ENCODE results near the gene CYS1. TPM values are rescaled to one million over a fixed set of nuclear protein-coding genes. Genes with fewer than 3 reads are reported as not detected.

The CYS1 gene
- total and polyA plus RNA-seq, 11 donors, result 0.42 to 9.1 (median 2.5) TPM

DNA sequence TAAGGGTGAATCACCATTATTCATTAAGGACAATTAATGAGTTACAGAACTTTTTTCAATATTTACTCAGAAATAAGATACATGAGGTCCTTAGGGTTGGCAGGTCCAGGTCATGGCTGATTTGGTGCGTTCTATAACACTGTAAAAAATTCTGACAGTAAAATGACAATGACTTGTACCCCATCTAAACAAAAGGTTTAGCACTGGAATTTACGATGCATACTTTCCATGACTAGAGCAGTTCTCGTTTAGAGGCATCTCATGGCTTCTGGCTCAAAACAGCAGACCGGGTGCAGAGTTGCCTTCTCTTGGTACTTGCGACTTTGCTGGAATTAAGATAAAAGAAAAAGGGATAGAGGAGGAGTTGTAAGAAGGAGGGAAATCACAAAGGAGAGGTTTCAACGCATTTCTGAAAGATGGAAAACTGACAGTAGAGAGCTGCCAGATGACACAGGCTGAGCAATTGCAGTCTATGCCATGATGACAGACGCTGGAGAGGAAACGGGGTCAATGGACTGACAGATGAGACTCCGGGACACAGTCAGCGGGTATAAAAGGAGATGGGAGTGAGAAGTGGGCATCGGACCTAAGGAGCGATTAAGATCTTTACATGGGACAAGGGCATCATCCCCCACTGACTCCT is 4.1 kb upstream of the CYS1 start:
- no peak for TF ChIP-seq POLR2A (IDR thresholded peaks at IDR 0.05)
- WGBS, 4 donors, result 72 to 77% (median 75%) methylated on average over 12 of the region's 12 CpGs
- Histone ChIP-seq H3K4me3 (no peak overlapping the region), H3K9me3 (no peaks in the 10 kb centered on the region), H3K27me3 (peaks cover 0 to 54% (median 17%) of the 10 kb centered on the region in 9 donors), H3K4me1 (peaks cover 0 to 17% (median 6%) of the 10 kb centered on the region in 12 donors), H3K36me3 (no peaks in the 10 kb centered on the region), H3K27ac (no peak overlapping the region)
- no peak for DNase-seq
- intact Hi-C loops (cut with DNase I), result no loop called here
- ATAC-seq, result no peak

DNA sequence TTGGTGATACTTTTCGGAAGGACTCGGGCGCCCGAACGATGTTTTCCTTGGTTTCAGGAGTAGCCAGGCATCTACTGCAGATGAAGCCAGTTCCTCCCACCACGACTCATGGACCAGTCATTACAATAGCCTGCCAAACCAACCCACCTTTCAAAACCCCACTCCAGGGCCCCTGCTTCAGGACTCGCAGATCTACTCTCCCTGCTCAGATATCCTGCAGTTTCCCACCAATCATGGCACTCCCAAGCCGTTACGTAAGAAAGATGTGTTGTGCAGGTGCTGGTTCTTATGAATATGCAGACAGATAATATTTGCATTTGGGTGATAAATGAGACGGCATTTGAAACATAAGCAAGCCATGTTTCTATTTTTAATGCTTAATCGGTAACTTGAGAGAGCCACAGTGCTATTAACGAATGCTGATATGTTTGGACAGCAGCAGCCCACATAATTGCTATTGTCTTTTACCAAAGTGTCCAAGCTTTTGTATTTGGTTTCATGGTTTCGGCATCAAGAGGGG is 3.5 kb upstream of the CYS1 start:
- Histone ChIP-seq H3K4me1 (peaks cover 0 to 23% (median 10%) of the 10 kb centered on the region in 12 donors), H3K4me3 (no peak overlapping the region), H3K36me3 (no peaks in the 10 kb centered on the region), H3K27ac (peak overlapping the region in 1 of 12 donors; percentile 1), H3K27me3 (peaks cover 0 to 58% (median 14%) of the 10 kb centered on the region in 9 donors), H3K9me3 (no peaks in the 10 kb centered on the region)
- intact Hi-C loops (cut with DNase I), result no loop called here
- TF ChIP-seq CTCF (IDR thresholded peaks at IDR 0.05) (no peak), POLR2A (IDR thresholded peaks at IDR 0.05) (no peak)
- no peak for DNase-seq
- WGBS, 4 donors, result 64 to 69% (median 65%) methylated on average over 13 of the region's 13 CpGs
- ATAC-seq, result no peak

DNA sequence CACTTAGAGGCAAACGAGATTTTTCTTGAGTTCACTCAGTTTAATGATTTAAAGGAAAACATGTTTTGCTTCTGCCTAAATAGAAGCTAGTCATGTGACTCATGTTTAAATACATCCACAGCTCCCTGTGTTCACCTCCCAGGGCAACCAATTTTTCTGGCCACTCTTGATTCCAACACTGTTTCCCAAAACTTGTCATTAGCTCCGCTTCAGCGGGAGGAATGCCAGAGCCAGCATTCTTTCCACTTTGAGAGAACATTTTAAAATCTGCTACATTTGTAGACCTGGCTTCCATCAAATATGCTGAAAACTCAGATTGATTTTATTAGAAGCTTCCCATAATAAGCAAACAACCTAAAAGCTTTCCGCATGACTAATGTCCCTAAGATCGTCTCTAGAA is 2.8 kb upstream of the CYS1 start:
- Histone ChIP-seq H3K27ac (peak overlapping the region in 1 of 12 donors; percentile 1), H3K36me3 (no peaks in the 10 kb centered on the region), H3K9me3 (no peaks in the 10 kb centered on the region), H3K27me3 (peaks cover 0 to 65% (median 14%) of the 10 kb centered on the region in 9 donors), H3K4me3 (no peak overlapping the region), H3K4me1 (peaks cover 0 to 29% (median 14%) of the 10 kb centered on the region in 12 donors)
- ATAC-seq (no peak), DNase-seq (no peak)
- TF ChIP-seq CTCF (IDR thresholded peaks at IDR 0.05) (no peak), POLR2A (IDR thresholded peaks at IDR 0.05) (no peak)
- intact Hi-C loops (cut with DNase I), result no loop called here
- WGBS, 4 donors, result 67 to 75% (median 72%) methylated on average over 5 of the region's 5 CpGs

DNA sequence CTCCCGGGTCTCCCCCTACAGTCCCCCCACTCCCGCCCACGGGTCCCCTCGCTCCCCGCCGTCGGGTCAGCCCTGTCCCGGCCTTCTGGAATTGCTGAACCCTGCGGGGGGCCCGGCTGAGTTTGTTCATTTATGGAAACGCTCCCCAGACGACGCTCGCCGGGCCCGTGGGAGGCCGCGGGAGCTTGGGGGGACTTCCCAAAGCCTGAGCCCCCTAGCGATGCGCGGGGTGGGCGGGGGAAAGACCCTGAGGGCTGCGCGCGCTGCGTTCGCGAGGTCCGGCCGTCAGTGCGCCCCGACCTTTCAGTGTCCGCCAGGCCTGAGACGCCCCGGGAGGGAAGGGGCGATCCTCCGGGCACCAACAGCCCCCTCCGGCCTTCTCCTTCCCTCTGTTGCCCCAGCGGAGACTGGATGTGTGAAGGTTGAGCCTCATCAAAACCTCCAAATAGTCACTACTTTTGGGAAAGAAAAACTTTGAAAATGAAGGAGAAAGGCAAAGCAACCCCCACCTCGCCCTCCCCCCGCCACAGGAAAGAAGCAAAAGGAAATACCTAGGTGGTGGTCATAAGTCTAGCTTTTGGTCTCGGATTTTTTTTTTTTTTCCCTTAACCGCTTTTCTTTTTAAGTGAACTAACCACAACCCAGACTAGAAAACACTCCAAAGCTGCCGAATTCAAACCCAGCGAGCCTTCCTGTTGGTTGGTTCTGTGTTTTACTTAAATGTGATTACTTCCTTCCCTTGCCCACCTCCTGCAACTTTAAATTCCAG is 509 bp upstream of the CYS1 start:
- peak overlapping the region in 11 of 12 donors; percentile 24 to 75 (median 58) for H3K4me3 ChIP-seq
- 8 to 13% (median 10%) methylated on average over 33 to 45 of the region's 45 CpGs for WGBS, 4 donors
- TF ChIP-seq POLR2A (IDR thresholded peaks at IDR 0.05), result no peak
- no peak for TF ChIP-seq CTCF (IDR thresholded peaks at IDR 0.05)
- H3K36me3 ChIP-seq, result no peaks in the 10 kb centered on the region
- ATAC-seq (peak in 2 of 4 donors; percentile 11 to 14), DNase-seq (no peak)
- no peaks in the 10 kb centered on the region for H3K9me3 ChIP-seq
- peaks cover 0 to 83% (median 14%) of the 10 kb centered on the region in 9 donors for H3K27me3 ChIP-seq
- intact Hi-C loops (cut with DNase I), result no loop called here
- H3K27ac ChIP-seq, result peak overlapping the region in 6 of 12 donors; percentile 46 to 92 (median 84)
- peaks cover 0 to 29% (median 15%) of the 10 kb centered on the region in 12 donors for H3K4me1 ChIP-seq
